Measurements from ENCODE around the gene CLDN20. TPM values are rescaled to one million over a fixed set of nuclear protein-coding genes. Genes with fewer than 3 reads are reported as not detected.

Gene CLDN20
- total RNA-seq, 2 donors from 2014 or later, result not detected

DNA sequence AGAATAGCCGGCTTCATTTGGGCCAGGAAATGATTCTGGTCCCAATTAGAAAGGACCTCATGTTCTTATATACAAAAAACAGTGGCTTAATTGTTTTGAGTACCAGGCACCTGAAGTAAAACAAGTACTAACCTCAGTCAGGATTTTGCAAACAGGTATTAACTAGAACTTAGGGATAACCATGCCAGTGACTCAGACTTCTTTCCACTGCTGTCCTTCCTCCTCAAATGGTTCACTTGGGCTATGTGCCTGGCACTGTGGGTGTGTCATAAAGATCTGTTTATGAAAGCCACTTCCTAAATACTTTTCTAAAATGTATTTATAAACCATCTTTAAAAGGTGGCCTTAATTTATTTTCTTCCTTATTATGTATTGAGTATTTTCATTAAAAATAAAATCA, 10.7 kb downstream of the CLDN20 start:
- intact Hi-C loops (cut with DNase I), result no loop called here
- H3K27ac ChIP-seq, result no peak overlapping the region
- no peaks in the 10 kb centered on the region for H3K36me3 ChIP-seq
- H3K27me3 ChIP-seq, result no peaks in the 10 kb centered on the region
- DNase-seq, result no peak
- no peaks in the 10 kb centered on the region for H3K4me1 ChIP-seq
- no peak overlapping the region for H3K9ac ChIP-seq (ENCODE audit: low read depth in 2 of 2, low read length in 2 of 2)
- TF ChIP-seq, protein P1, sequence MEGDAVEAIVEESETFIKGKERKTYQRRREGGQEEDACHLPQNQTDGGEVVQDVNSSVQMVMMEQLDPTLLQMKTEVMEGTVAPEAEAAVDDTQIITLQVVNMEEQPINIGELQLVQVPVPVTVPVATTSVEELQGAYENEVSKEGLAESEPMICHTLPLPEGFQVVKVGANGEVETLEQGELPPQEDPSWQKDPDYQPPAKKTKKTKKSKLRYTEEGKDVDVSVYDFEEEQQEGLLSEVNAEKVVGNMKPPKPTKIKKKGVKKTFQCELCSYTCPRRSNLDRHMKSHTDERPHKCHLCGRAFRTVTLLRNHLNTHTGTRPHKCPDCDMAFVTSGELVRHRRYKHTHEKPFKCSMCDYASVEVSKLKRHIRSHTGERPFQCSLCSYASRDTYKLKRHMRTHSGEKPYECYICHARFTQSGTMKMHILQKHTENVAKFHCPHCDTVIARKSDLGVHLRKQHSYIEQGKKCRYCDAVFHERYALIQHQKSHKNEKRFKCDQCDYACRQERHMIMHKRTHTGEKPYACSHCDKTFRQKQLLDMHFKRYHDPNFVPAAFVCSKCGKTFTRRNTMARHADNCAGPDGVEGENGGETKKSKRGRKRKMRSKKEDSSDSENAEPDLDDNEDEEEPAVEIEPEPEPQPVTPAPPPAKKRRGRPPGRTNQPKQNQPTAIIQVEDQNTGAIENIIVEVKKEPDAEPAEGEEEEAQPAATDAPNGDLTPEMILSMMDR (IDR thresholded peaks at IDR 0.05), result no peak
- no peaks in the 10 kb centered on the region for H3K9me3 ChIP-seq
- no peak overlapping the region for H3K4me3 ChIP-seq

DNA sequence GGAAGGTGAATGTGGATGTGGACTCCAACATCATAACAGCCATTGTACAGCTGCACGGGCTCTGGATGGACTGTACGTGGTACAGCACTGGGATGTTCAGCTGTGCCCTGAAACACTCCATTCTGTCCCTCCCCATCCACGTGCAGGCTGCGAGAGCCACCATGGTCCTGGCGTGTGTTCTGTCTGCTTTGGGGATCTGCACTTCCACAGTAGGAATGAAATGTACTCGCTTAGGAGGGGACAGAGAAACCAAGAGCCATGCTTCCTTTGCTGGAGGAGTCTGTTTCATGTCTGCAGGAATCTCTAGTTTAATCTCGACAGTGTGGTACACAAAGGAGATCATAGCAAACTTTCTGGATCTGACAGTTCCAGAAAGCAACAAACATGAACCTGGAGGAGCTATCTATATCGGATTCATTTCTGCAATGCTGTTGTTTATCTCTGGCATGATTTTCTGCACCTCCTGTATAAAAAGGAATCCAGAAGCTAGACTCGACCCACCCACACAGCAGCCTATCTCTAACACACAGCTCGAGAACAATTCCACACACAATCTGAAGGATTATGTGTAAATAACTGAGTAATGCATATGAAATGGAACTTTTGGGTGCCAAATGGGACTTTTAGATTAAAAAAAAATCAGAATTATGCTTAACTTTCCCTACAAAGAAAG, 12.1 kb downstream of the CLDN20 start:
- Histone ChIP-seq H3K27me3 (no peaks in the 10 kb centered on the region), H3K27ac (no peak overlapping the region), H3K4me3 (no peak overlapping the region), H3K4me1 (no peaks in the 10 kb centered on the region), H3K9ac (ENCODE audit: low read depth in 2 of 2, low read length in 2 of 2) (no peak overlapping the region), H3K36me3 (no peaks in the 10 kb centered on the region), H3K9me3 (no peaks in the 10 kb centered on the region)
- intact Hi-C loops (cut with DNase I), result no loop called here
- TF ChIP-seq, protein P1 (IDR thresholded peaks at IDR 0.05), result no peak
- DNase-seq, result no peak

DNA sequence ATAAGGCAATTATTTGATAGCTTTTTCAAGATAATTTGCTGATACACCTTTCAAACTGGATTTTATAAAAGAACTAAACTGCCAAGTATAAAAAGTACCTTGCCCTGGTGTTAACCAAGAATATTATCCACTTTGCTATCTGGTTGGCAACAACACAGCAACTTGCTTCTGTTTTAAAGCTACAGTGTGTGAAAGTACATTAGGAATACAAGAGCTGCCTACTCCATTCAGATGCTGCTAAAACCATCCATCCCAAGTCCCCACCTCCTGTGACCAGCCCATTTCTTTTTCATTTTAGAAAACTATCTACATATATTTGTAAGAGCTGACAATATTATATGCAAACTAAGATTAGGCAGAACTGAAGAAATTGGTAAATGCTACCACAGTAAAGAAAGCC, 12.8 kb downstream of the CLDN20 start:
- Histone ChIP-seq H3K4me3 (no peak overlapping the region), H3K27me3 (no peaks in the 10 kb centered on the region), H3K36me3 (no peaks in the 10 kb centered on the region), H3K27ac (no peak overlapping the region), H3K9me3 (no peaks in the 10 kb centered on the region), H3K4me1 (no peaks in the 10 kb centered on the region), H3K9ac (ENCODE audit: low read depth in 2 of 2, low read length in 2 of 2) (no peak overlapping the region)
- DNase-seq, result no peak
- intact Hi-C loops (cut with DNase I), result no loop called here
- TF ChIP-seq, protein P1 (IDR thresholded peaks at IDR 0.05), result no peak

DNA sequence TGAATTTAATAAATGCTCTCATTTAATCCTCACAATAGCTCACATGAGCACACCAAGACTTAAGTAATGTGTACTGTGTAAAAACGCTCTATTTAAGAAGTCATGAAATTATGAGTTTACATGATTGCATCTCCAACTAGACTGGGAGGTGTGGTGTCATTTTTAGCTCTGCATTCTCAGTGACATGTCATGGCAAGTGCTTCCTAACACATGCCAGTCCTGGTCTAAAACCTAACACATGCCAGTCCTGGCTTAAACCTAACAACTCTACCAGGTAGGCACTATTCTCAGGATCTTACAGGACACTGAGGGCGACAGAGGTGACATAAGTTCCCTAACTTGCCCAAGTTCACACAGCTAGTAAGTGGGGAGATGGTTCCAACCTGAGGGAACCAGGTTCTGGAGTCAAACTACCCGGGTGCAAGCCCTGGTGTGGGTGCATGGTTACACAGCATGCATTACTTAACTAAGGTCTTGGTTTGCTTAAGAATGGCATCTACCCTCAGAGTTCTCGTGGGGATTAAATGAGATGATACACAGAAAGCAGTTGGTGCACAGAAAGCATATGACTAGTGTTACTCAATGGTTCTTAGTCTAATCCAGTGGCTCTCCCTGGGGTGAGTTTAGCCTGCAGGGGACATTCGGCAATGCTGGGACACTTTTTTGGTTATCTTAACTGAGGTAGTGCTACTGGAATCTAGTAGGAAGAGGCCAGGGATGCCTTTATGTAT, 14.7 kb downstream of the CLDN20 start:
- H3K27ac ChIP-seq, result no peak overlapping the region
- DNase-seq, result no peak
- intact Hi-C loops (cut with DNase I), result no loop called here
- no peak overlapping the region for H3K4me3 ChIP-seq
- no peaks in the 10 kb centered on the region for H3K4me1 ChIP-seq
- H3K9me3 ChIP-seq, result no peaks in the 10 kb centered on the region
- TF ChIP-seq, protein P1 (IDR thresholded peaks at IDR 0.05), result no peak
- no peaks in the 10 kb centered on the region for H3K27me3 ChIP-seq
- no peaks in the 10 kb centered on the region for H3K36me3 ChIP-seq
- no peak overlapping the region for H3K9ac ChIP-seq (ENCODE audit: low read depth in 2 of 2, low read length in 2 of 2)

DNA sequence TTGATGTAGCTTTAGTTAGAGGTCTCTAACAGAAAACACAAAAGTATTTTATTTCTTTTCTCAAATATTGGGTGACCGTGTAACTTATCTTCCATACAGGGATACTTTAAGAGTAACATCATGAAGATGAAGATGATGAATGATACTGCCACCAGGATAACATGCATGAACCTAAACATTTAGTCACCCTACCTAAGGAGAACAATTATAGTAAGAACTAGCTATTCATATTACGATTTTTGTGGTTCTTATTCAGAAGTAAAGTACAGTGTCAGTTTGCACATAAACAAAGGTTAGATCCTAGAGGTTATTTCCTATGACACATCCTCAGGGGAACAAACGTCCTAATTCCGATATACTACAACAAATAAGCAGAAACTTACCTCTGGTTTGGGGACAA, 21.0 kb downstream of the CLDN20 start:
- Histone ChIP-seq H3K4me1 (no peaks in the 10 kb centered on the region), H3K36me3 (no peaks in the 10 kb centered on the region), H3K27me3 (no peaks in the 10 kb centered on the region), H3K9ac (ENCODE audit: low read depth in 2 of 2, low read length in 2 of 2) (no peak overlapping the region), H3K4me3 (no peak overlapping the region), H3K9me3 (no peaks in the 10 kb centered on the region), H3K27ac (no peak overlapping the region)
- intact Hi-C loops (cut with DNase I), result no loop called here
- DNase-seq, result no peak
- TF ChIP-seq, protein P1 (IDR thresholded peaks at IDR 0.05), result no peak
